AG08395 (cell line): ENCODE data around the gene SPATA3.
"Not testable (repeated sequence)": the region's sequence is repeated elsewhere in the genome, so short reads cannot be mapped to it uniquely, and the experiment has no call there.

Experiments
- DNase-seq: peaks from one replicate; pipeline ENCODE4 v3.0.0; 2012; ENCODE audit warnings: mixed read lengths, low spot score

The SPATA3 gene

GRCh38 chr2:230998882-230999281 lies 3.0 kb downstream of the SPATA3 start:
- DNase-seq, result no peak

- DNase-seq, result no peak
Measured at GRCh38 chr2:230999477-230999876, 3.6 kb downstream of the SPATA3 start.

- no peak for DNase-seq
Measured at GRCh38 chr2:231000211-231000904, 4.4 kb downstream of the SPATA3 start.

- no peak for DNase-seq
Measured at GRCh38 chr2:231001036-231001435, 5.1 kb downstream of the SPATA3 start.

GRCh38 chr2:231001921-231002320 lies 6.0 kb downstream of the SPATA3 start:
- no peak for DNase-seq

GRCh38 chr2:231002641-231003040 lies 6.7 kb downstream of the SPATA3 start:
- DNase-seq, result no peak

GRCh38 chr2:231003186-231003585 lies 7.3 kb downstream of the SPATA3 start:
- DNase-seq, result no peak

- not testable (repeated sequence) for DNase-seq
Measured at GRCh38 chr2:231004930-231005329, 9.0 kb downstream of the SPATA3 start.

- no peak for DNase-seq
Measured at GRCh38 chr2:231007286-231008098, 11.6 kb downstream of the SPATA3 start.

GRCh38 chr2:231008131-231008530 lies 12.2 kb downstream of the SPATA3 start:
- DNase-seq, result no peak

- no peak for DNase-seq
Measured at GRCh38 chr2:231009236-231009919, 13.5 kb downstream of the SPATA3 start.

GRCh38 chr2:231010201-231010730 lies 14.3 kb downstream of the SPATA3 start:
- no peak for DNase-seq

GRCh38 chr2:231011526-231011925 lies 15.6 kb downstream of the SPATA3 start:
- no peak for DNase-seq

GRCh38 chr2:231012463-231012862 lies 16.5 kb downstream of the SPATA3 start:
- DNase-seq, result no peak

- DNase-seq, result no peak
Measured at GRCh38 chr2:231013820-231014219, 17.9 kb downstream of the SPATA3 start.

- no peak for DNase-seq
Measured at GRCh38 chr2:231015478-231015877, 19.6 kb downstream of the SPATA3 start.

GRCh38 chr2:231015926-231016325 lies 20.0 kb downstream of the SPATA3 start:
- no peak for DNase-seq

- no peak for DNase-seq
Measured at GRCh38 chr2:231016566-231017230, 20.8 kb downstream of the SPATA3 start.

- DNase-seq, result no peak
Measured at GRCh38 chr2:231017231-231017598, 21.3 kb downstream of the SPATA3 start.

- DNase-seq, result no peak
Measured at GRCh38 chr2:231018184-231018583, 22.3 kb downstream of the SPATA3 start.

GRCh38 chr2:231025059-231025458 lies 29.1 kb downstream of the SPATA3 start:
- not testable (repeated sequence) for DNase-seq

GRCh38 chr2:231028889-231029288 lies 33.0 kb downstream of the SPATA3 start:
- DNase-seq, result no peak
